Measurements from ENCODE around the gene AFMID.
"Not testable (repeated sequence)": the region's sequence is repeated elsewhere in the genome, so short reads cannot be mapped to it uniquely, and the experiment has no call there.

The AFMID gene

GRCh38 chr17:78224231-78225087 lies 37.3 kb downstream of the AFMID start:
- DNase-seq, result no peak

- no peak for DNase-seq
Observed at GRCh38 chr17:78225088-78225865, 38.1 kb downstream of the AFMID start.

- no peak for DNase-seq
Observed at GRCh38 chr17:78226055-78226758, 39.0 kb downstream of the AFMID start.

- no peak for DNase-seq
Observed at GRCh38 chr17:78226759-78227454, 39.7 kb downstream of the AFMID start.

- no peak for DNase-seq
Observed at GRCh38 chr17:78227455-78227916, 40.3 kb downstream of the AFMID start.

- DNase-seq, result no peak
Observed at GRCh38 chr17:78228176-78228575, 41.0 kb downstream of the AFMID start.

GRCh38 chr17:78230252-78230962 lies 43.2 kb downstream of the AFMID start:
- no peak for DNase-seq

- no peak for DNase-seq
Observed at GRCh38 chr17:78230996-78231935, 44.1 kb downstream of the AFMID start, which contains the start of gene TMEM235. TMEM235 (plus strand) TSS chr17:78231631; CDS start chr17:78232024, 393 bp downstream.

- no peak for DNase-seq
Observed at GRCh38 chr17:78231991-78232858, 45.1 kb downstream of the AFMID start.

GRCh38 chr17:78232859-78233173 lies 45.7 kb downstream of the AFMID start:
- DNase-seq, result no peak

GRCh38 chr17:78233678-78234077 lies 46.5 kb downstream of the AFMID start:
- DNase-seq, result no peak

GRCh38 chr17:78234261-78234865 lies 47.2 kb downstream of the AFMID start:
- DNase-seq, result no peak

- not testable (repeated sequence) for DNase-seq
Observed at GRCh38 chr17:78235022-78235421, 47.9 kb downstream of the AFMID start.

GRCh38 chr17:78235885-78236284 lies 48.7 kb downstream of the AFMID start:
- DNase-seq, result no peak

GRCh38 chr17:78236362-78237127 lies 49.4 kb downstream of the AFMID start:
- no peak for DNase-seq

GRCh38 chr17:78237401-78238012 lies 50.3 kb downstream of the AFMID start:
- no peak for DNase-seq

GRCh38 chr17:78238823-78239488 lies 51.8 kb downstream of the AFMID start:
- DNase-seq, result no peak
